ENCODE data around the gene KBTBD13.

DNA sequence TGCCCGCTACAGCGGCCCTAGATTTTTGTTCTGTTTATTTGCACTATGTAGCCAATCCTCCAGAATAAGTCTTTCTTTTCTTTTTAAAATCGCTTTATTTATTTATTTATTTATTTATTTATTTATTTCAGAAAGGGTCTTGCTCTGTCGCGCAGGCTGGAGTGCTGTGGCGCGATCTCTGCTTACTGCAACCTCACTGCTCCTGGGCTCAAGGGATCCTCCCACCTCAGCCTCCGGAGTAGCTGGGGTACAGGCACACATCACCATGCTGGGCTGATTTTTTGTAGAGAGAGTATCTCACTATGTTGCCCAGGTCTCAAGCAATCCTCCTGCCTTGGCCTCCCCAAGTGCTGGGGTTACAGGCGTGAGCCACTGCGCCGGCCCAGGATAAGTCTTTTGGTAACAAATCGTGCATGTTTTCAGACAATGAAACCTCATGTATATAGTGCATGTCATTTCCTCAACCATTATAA, 46.8 kb upstream of the KBTBD13 start:
- no peak for TF ChIP-seq POLR2A (IDR thresholded peaks at IDR 0.05)
- TF ChIP-seq, protein P1, sequence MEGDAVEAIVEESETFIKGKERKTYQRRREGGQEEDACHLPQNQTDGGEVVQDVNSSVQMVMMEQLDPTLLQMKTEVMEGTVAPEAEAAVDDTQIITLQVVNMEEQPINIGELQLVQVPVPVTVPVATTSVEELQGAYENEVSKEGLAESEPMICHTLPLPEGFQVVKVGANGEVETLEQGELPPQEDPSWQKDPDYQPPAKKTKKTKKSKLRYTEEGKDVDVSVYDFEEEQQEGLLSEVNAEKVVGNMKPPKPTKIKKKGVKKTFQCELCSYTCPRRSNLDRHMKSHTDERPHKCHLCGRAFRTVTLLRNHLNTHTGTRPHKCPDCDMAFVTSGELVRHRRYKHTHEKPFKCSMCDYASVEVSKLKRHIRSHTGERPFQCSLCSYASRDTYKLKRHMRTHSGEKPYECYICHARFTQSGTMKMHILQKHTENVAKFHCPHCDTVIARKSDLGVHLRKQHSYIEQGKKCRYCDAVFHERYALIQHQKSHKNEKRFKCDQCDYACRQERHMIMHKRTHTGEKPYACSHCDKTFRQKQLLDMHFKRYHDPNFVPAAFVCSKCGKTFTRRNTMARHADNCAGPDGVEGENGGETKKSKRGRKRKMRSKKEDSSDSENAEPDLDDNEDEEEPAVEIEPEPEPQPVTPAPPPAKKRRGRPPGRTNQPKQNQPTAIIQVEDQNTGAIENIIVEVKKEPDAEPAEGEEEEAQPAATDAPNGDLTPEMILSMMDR (IDR thresholded peaks at IDR 0.05 in 8 of 11, conservative IDR thresholded peaks at IDR 0.05 in 3 of 11) = no peak

All from spleen (tissue), 7 donors.